Activated T-helper 1 cell treated with Interleukin-2 at 50 U/mL for 16 hours (primary cell): ENCODE data around the gene AQP11.
"Not testable (repeated sequence)": the region's sequence is repeated elsewhere in the genome, so short reads cannot be mapped to it uniquely, and the experiment has no call there.

ENCODE experiments used
- DNase-seq: peaks from one replicate; pipeline ENCODE4 v3.0.0-alpha.2; 2020; ENCODE audit warnings: low read depth

Gene AQP11, protein sequence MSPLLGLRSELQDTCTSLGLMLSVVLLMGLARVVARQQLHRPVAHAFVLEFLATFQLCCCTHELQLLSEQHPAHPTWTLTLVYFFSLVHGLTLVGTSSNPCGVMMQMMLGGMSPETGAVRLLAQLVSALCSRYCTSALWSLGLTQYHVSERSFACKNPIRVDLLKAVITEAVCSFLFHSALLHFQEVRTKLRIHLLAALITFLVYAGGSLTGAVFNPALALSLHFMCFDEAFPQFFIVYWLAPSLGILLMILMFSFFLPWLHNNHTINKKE

DNA sequence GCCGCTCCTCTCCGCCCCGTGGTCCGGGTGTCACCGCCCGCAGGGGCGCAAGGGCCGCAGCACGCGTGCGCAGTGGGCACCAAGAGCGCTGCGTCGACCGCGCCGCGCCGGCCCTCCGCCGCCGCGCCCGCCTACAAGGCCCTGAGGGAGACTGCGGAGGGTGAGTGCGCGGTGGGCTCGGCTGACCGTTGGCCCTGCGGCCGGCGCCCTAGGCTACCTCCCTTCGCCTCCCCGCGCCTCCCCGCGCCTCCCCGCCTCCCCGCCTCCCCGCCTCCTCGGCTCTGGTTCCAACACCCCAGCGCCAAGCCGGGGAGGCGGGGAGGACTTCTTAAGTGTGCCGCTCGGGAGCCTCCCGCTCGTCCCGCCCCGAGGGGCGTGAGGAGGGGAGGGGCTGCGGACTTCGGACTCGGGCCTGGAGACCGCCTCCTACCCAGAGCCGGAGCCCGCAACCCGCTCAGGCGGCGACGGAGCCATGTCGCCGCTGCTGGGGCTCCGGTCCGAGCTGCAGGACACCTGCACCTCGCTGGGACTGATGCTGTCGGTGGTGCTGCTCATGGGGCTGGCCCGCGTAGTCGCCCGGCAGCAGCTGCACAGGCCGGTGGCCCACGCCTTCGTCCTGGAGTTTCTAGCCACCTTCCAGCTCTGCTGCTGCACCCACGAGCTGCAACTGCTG is at the start of gene AQP11:
AQP11 (plus strand) TSS at position 433 of the 673 bp plus-strand sequence; CDS start at position 473, 40 bp downstream.
- DNase-seq = peak; percentile 13

DNA sequence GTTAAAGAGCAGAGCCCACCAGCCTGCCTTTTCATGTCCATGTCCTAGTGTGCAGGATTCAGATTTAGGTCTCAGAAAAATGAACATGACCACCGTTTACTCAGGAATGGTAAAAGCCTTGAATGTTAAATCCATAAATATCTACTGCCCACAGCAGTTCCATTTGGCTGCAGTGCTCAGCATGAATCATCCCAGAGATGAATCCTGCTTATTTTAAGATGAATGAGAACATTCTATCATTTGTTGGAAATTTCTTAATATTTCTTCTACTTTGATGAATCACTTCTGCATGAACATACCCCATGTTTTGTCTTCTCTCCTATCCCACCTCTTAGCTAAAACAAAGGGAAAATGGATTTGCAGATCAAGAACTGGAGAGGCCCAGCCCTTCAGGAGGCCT is 47.5 kb upstream of the AQP11 start:
- no peak for DNase-seq

DNA sequence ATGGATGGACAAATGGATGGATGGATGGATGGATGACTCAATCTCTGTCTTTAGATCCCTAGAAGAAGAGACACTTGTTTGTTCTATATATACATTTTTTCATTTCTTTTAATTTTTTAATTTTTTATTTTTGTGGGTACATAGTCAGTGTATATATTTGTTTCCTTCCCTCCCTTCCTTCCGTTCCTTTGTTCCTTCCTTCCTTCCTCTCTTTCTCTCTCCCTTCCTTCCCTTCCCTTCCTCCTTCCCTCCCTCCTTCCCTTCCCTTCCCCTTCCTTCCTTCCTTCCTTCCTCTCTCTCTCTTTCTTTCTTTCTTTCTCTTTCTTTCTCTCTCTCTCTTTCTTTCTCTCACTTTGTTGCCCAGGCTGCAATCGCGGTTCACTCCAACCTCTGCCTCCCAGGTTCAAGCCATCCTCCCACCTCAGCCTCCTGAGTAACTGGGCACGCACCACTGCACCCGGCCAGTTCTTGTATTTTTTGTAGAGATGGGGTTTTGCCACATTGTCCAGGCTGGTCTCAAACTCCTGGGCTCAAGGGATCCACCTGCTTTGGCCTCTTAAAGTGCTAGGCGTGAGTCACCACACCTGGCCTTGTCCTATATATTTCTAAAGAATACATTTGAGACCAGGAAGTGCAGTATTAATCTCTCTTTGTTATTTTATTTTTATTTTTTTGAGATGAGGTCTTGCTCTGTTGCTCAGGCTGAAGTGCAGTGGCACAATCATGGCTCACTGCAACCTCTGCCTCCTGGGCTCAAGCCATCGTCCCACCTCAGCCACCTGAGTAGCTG is 42.5 kb upstream of the AQP11 start:
- no peak for DNase-seq

DNA sequence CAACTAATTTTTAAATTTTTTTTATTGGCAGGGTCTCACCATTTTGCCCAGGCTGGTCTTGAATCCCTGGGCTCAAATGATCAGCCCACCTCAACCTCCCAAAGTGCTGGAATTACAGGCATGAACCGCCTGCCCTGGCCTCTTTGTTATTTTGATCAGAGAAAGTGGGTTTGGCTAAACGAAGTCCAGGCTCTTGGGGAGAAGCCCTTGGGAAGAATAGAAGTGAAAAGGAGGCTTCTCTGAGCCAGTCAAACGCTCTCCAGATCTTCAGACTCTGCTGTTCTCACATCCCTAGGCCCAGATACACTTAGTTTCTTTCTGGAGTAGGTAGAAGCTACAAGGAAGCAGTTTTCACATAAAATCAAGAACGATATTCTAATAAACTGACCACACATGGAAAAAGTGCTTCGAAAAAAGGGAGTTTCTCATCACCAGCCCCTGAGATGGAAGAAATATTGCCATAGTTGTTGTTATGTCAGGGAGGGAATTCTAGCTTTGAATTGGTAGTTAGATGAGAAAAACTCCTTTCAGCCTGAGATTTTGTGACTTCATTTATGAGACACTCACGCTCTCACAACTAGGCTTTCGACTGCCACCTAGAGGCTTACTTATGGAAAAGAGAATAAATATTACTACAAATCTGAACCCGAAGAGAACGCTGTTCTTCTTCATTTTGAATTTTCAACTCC is 41.7 kb upstream of the AQP11 start:
- DNase-seq = no peak

DNA sequence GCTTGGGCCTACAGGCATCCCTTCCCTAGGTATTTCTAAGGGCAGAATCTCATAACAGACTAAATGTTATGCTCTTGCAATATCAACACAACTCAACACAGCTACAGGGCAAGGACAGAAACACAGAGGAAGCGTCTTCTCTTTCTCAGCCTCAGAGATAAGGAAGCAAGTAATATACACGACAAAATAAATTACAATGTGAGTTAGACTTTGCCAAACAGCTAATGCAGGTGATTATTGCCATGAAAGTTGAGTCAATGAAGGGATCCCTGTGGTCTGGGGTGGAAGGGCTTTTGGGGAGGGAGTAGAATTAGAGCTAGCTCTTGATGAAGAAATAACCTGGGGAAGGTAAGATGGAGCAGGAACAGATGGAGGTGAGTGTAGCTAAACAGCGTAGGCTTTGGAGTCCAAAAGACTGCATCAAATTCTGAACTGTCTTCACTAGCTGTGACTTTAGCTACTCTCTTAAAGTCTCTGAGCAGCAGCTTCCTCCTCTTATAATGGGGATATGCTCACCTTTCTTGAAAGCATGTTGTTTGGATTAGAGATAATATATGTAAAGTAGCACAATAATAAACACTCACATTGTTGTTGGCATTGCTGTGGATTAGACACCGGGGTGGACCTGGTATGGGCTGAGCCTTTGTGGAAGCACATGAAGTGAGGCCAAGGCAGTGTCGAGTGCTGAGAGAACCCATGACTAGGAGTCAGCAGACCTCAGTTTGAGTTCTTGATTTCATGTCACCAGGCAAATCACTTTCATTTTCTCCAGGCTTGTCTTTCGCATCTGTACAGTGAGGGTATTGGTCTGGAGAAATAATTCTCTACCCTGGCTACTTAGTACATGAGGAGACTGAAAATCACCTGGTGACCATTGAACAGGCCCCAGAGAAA is 41.0 kb upstream of the AQP11 start:
- no peak for DNase-seq

DNA sequence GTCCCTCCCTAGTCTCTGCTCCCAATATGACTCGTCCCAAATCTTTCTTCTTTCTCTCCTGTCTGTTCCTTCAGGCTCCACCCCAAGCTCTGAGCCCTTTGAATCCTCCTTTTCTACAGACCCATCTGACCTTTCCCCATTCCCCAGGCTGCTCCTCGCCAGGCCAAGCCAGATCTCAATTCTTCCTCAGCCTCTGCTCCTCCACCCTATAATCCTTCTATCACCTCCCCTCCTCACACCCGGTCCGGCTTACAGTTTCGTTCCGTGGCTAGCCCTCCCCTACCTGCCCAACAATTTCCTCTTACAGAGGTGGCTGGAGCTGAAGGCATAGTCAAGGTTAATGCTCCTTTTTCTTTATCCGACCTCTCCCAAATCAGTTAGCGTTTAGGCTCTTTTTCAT is 38.3 kb upstream of the AQP11 start:
- DNase-seq = not testable (repeated sequence)

DNA sequence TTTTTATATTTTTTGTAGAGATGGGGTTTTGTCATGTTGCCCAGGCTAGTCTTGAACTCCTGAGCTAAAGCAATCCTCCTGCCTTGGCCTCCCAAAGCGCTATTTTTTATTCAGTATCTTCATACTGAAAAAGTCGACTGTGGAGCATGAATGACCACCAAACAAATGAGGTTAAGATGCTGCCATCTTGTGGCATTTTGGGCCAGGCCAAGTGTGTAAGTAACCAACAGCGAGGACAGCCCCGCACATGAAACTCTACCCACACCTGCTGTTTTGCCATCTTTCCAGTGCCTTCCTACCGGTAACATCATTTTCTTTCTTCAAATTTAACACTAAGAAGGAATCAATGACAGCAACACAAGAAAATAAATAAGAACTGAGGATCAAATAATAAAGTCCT is 32.2 kb upstream of the AQP11 start:
- DNase-seq = no peak

DNA sequence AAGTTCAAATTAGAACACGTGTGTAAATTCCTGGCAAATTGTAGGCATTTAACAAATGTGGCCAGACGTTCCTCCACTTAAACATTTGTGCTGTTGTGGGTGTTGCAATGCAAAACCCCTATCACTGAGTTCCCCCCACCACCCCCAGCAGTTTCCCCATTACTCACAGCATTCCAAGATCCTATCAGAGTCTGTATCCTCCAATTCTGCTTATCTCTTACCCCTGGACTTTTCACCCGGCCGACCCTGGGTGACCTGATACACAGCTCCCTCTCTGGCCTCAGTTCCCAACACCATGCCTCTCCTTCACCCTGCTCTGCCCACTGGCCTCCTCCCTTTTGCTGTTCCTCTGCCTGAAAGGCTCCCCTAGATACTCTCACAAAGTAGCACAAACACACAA is 31.4 kb upstream of the AQP11 start:
- DNase-seq = no peak

DNA sequence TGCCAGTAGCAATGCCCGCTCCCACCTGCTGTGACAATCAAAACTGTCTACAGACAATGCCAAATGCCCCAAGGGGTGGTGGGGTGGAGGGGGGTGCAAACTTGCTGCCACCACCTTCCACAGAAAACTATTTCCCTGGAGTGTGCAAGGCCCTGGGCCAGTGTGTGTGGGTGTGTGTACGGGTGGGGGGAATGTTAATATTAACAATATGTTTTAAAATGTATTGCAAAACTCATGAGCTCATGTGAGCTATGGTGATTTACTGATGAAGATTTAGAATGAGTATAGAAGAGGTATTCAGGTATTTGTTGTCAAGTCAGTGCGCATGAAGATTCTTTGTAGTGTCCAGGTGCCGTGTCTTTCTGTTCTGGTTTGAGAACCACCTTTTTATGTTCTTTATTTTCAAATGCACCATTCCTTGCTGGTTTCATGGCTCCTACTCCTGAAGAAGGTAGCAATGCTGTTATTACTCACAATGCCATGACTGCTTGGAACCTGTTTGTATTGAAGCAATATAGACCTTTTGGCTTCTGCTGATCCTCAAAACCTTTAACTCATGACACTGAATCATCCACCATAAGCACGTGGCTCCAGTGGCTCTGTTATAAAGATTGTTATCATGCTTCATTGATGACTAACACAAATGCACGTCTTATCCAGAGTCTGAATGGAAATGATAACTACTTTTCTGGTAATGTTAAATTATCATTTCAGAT is 29.9 kb upstream of the AQP11 start:
- no peak for DNase-seq

DNA sequence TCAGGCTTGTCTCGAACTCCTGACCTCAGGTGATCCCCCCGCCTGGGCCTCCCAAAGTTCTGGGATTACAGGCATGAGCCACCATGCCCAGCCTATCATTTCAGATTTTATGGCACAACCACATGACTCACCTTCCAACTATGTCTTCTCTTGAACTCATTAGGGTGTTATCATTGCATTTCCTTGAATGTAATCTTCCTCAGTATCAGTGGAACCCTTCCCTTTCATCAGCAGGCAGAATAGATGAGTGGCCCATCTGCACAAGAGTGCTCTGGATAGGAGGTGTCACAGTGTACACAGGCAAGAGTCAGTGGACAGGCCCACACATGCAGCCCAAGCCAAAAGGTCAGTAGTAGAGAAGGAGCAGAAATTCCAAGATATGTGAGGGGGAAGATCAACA is 29.1 kb upstream of the AQP11 start:
- no peak for DNase-seq

DNA sequence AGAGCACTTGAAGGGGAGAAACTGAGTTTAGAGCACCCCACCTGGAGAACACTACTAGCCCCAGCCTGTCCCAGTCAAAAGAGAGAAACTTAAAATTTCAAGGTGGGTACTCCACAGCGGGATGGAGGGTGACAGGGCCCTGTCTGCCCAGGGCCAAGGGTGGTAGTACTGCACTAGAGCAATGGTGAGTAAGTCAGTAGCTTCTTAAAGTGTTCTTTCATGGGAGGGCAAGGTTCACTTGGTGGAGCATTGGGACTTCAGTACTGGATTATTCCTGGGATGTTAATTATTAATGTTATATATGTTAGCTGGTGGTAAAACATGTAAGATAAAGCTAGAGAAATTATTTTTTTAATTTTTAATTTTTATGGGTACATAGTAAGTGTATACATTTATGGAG is 28.5 kb upstream of the AQP11 start:
- DNase-seq = no peak

DNA sequence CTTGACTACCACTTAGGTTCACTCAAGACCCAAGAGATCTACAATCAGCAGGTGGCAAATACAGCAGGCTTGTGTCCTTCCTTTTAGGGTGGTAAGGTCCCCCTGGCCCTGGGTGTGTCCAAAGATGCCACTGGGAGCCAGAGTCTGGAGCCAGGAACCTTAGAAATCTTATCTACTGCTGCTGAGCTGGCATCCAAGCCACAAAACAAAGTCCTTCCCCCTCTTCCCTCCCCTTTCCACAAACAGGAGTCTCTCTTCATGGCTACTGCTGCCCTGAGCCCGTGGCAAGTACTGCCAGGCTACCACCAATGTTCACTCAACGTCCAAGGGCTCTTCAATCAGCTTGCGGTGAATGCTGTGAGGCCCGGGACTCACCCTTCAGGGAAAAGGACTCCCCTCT is 21.4 kb upstream of the AQP11 start:
- no peak for DNase-seq

DNA sequence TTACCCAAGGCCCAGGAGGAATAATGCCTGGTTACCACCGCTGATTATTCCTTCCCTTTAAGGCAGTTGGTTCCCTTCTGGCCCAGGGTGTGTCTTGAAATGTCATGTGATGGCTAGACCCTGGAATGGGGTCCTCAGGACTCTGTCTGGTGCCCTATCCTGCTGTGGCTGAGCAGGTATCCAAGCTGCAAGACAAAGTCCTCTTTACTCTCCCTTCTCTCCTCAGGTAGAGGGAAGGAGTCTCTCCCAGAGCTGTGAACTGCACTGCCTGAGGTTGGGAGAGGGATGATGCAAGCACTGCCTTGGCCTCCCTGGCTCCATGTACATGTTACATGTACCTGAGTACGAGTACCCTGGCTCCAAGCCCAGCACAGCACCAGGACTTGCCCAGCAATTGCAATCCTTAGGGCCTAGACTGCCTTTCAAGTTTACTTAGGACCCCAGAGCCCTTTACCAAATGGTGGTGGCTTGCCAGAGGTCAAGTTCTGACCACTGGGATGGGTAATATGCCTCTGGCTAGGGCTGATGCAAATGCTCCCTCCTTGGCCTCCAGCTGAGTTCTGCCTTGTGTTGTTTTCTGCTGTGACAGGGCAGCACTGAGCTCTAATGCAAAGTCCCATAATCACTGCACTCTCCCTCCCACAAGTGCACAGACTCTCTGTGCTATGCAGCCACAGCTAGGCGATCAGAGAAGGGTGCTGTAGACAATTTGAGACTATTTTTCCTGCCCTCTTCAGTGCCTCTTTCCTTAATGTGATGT is 20.7 kb upstream of the AQP11 start:
- no peak for DNase-seq

DNA sequence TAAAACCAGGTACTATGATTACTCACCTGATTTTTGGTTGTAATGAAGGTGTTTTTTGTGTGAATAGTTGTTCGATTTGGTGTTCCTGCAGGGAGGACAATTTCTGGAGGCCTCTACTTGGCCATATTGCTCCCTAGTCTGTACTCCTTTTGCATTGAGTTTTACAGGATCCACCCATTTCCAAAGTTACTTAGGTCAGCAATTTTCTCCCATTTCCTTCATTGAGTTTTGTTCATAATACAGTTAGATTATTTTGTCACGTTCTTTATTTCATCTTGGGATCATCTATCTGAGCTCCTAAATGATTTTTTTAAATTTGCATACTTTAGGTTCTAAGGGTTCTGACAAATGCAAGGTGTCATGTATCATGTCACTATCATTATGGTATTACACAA is 20.1 kb upstream of the AQP11 start:
- no peak for DNase-seq

DNA sequence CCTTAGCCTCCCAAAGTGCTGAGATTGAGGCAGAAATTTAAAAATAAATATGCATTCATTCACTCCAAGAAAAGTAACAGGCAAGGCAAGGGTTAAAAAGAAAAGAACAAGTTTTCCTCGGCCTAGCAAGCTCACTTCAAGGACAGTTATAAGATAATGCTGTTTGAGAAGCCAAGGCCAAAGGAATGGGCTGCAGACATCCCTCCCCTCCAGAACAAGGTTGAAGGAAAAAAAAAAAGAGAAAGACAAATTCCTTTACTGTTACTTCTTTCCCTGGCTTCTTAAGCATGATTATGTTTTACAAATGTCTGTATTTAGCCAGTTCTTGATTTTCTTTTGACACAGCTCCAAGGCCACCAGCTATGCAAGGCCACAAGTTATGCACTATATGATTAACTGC is 18.9 kb upstream of the AQP11 start:
- DNase-seq = not testable (repeated sequence)

DNA sequence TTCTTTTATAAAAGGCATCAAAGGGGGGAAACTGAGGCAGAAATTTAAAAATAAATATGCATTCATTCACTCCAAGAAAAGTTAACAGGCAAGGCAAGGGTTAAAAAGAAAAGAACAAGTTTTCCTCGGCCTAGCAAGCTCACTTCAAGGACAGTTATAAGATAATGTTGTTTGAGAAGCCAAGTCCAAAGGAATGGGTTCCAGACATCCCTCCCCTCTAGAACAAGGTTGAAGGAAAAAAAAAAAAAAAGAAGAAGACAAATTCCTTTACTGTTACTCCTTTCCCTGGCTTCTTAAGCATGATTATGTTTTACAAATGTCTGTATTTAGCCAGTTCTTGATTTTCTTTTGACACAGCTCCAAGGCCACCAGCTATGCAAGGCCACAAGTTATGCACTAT is 14.3 kb upstream of the AQP11 start:
- DNase-seq = not testable (repeated sequence)

DNA sequence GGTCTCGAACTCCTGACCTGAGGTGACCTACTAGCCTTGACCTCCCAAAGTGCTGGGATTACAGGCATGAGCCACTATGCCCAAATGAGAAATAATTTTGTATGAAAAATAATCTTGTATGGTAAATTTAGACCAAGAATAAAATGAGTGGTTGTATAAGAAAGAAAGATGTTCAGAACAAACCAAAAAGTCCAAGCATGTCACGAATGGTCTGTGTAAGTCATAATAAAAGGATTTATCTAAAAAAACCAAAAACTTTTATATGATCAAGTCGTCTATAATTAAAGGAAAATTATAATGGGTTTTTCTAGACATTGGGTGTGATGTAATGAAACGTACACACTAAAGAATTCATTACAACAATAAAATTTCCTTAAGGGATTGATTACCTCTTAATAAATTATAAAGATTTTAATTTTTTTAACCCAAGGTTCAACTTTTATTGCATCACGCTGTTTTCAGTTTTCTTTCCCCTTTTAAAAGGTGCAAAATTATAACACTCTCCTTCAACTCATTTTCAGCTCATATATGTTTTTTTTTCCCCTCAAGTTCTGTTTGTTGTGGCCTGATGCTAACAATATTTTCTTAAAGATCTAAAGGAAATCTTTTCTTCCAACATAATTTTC is 8.9 kb upstream of the AQP11 start:
- no peak for DNase-seq

DNA sequence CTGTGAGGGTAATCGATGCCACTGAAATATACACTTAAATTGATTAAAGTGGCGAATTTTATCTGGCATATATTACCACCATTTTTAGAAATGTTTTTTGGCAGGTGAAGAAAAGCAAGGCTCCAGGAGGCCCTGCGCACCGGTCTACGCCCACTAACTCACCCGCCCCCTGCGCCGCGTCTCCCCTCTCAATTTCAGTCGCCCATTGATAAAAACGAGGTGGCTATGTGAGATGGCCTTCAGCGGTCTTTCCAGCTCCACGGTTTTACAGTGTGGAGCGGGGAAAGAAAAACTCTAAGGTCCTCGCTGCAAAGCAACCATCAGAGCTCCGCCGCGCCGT is 602 bp upstream of the AQP11 start:
- no peak for DNase-seq

DNA sequence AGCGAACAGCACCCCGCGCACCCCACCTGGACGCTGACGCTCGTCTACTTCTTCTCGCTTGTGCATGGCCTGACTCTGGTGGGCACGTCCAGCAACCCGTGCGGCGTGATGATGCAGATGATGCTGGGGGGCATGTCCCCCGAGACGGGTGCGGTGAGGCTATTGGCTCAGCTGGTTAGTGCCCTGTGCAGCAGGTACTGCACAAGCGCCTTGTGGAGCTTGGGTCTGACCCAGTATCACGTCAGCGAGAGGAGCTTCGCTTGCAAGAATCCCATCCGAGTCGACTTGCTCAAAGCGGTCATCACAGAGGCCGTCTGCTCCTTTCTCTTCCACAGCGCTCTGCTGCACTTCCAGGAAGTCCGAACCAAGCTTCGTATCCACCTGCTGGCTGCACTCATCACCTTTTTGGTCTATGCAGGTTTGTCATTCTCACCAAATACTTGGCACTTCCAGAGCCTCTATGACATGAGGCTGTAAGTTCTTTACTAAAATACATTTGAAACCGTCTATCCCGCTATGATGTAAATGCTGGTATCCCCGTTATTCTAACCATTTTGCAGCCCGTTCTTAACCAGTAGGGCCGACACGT is 535 bp downstream of the AQP11 start:
- DNase-seq = no peak
